HL-60 (cell line): ENCODE measurements around the gene OPRD1.

Experiments used
- DNase-seq, 2 experiments: peaks; one replicate each; pipeline ENCODE4 v3.0.0-alpha.2; 2010 to 2020; ENCODE audit warnings: low read depth in 1 of 2, low spot score in 1 of 2
- H3K27ac ChIP-seq: fragments of 250-450 bp; sonication (Bioruptor Pico); replicated peaks from 2 replicates; pipeline ENCODE4 v1.5.1; 2020; ENCODE audit warnings: mild to moderate bottlenecking, moderate library complexity
- H3K27me3 ChIP-seq: fragments of 250-450 bp; sonication (Bioruptor Pico); 2 replicates; pipeline ENCODE4 v1.5.1; 2021; ENCODE audit warnings: mild to moderate bottlenecking, moderate library complexity; ENCODE audit not compliant: insufficient read depth, poor library complexity, severe bottlenecking
- H3K4me3 ChIP-seq: replicated peaks from 2 replicates; pipeline ENCODE4 v1.5.1; 2011; ENCODE audit warnings: mild to moderate bottlenecking, control low read depth, low read length; ENCODE audit not compliant: insufficient read depth
- CTCF ChIP-seq: IDR thresholded peaks from one replicate; pipeline ENCODE4 v1.5.1; 2011; ENCODE audit warnings: low read length, control low read depth, inconsistent platforms; ENCODE audit not compliant: insufficient read depth
- GABPA ChIP-seq: IDR thresholded peaks from 2 replicates; pipeline ENCODE4 v1.6.1; 2012; ENCODE audit warnings: low read depth
- POLR2AphosphoS5 ChIP-seq: IDR thresholded peaks from 2 replicates; pipeline ENCODE4 v1.6.1; 2012; ENCODE audit warnings: low read depth
- REST ChIP-seq: IDR thresholded peaks from 2 replicates; pipeline ENCODE4 v1.6.1; 2012; ENCODE audit warnings: low read depth; ENCODE audit not compliant: insufficient replicate concordance
- SPI1 ChIP-seq: IDR thresholded peaks from 2 replicates; pipeline ENCODE4 v1.6.1; 2012; ENCODE audit warnings: low read depth, mild to moderate bottlenecking, borderline replicate concordance

The OPRD1 gene

GRCh38 chr1:28889357-28889756 lies 77.4 kb downstream of the OPRD1 start:
- DNase-seq = no peak
- Histone ChIP-seq H3K27me3 (no peaks in the 10 kb centered on the region), H3K27ac (no peak overlapping the region), H3K4me3 (no peak overlapping the region)
- TF ChIP-seq GABPA (no peak), SPI1 (no peak), CTCF (no peak), POLR2AphosphoS5 (no peak), REST (no peak)

- TF ChIP-seq GABPA = no peak
- TF ChIP-seq CTCF = no peak
- TF ChIP-seq REST = no peak
- no peak for TF ChIP-seq SPI1
- TF ChIP-seq POLR2AphosphoS5 = no peak
- no peaks in the 10 kb centered on the region for H3K27me3 ChIP-seq
- no peak overlapping the region for H3K4me3 ChIP-seq
- H3K27ac ChIP-seq = no peak overlapping the region
- no peak for DNase-seq
Observed at GRCh38 chr1:28890435-28890834, 78.5 kb downstream of the OPRD1 start.

GRCh38 chr1:28890836-28891235 lies 78.9 kb downstream of the OPRD1 start:
- no peak overlapping the region for H3K4me3 ChIP-seq
- no peaks in the 10 kb centered on the region for H3K27me3 ChIP-seq
- TF ChIP-seq POLR2AphosphoS5 (no peak), REST (no peak), CTCF (no peak), SPI1 (no peak), GABPA (no peak)
- no peak for DNase-seq
- no peak overlapping the region for H3K27ac ChIP-seq
